Putamen (tissue), 1 donor: ENCODE data around the gene CTBS.
"Not testable (repeated sequence)": the region's sequence is repeated elsewhere in the genome, so short reads cannot be mapped to it uniquely, and the experiment has no call there.

Source experiments
- DNase-seq: peaks from one replicate; pipeline ENCODE4 v3.0.0-alpha.2; 2016; ENCODE audit warnings: low spot score

Gene CTBS, protein sequence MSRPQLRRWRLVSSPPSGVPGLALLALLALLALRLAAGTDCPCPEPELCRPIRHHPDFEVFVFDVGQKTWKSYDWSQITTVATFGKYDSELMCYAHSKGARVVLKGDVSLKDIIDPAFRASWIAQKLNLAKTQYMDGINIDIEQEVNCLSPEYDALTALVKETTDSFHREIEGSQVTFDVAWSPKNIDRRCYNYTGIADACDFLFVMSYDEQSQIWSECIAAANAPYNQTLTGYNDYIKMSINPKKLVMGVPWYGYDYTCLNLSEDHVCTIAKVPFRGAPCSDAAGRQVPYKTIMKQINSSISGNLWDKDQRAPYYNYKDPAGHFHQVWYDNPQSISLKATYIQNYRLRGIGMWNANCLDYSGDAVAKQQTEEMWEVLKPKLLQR

DNA sequence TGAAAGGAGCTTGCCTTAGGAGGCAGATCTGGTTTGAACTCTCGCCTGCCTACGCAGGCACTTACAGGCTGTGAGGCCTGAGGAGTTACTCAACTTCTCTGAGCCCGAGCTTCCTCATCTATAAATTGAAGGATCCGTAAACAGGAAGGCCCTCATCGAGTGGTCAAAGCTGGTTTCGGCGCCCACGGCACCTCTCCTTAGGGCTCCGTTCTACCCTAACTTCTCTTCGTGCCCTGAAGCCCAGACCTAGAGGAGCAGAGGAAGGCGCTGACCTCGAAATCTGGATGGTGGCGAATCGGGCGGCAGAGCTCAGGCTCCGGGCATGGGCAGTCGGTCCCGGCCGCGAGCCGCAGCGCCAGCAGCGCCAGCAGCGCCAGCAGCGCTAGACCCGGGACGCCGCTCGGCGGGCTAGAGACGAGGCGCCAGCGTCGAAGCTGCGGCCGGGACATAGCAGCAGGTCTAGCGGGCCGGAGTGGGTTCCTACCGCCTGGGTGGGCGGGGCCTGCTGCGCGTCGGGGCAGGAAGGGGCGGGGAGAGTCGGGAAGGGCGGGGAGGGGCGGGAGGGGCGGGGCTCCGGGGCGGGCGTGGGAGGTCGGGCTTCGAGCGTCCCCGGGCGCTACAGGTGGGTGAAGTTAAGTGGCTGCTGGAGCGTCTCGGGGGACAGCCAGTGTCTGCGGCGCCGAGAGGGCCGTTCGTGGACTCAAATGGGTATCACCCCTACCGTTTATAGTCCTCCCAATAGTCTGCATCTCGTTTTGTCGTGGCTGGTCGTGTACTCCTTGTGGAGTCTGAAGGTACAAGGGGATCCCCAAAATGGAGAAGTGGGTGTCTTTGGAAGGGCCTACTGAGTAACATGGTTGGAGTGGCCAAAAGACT is at the start of gene CTBS:
Gene CTBS (minus strand): TSS at position 474 of the 876 bp plus-strand sequence. CDS start 25 bp downstream, at position 449.
- peak; percentile 85 for DNase-seq

DNA sequence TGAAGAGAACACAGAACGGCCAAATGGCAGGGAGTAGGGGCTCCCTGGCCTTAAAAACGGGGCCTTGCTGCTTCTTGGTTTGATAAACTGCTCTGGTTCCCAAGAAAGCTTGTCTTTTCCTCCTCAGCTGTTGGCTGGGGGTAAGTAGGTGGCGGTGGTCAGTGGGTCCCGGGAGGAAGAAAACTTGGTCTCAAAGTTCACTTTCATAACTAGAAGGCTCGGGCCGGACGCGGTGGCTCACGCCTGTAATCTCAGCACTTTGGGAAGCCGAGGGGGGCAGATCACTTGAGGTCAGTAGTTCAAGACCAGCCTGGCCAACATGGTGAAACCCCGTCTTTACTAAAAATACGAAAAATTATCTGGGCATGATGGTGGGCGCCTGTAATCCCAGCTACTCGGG is 47.3 kb upstream of the CTBS start:
- DNase-seq: no peak

DNA sequence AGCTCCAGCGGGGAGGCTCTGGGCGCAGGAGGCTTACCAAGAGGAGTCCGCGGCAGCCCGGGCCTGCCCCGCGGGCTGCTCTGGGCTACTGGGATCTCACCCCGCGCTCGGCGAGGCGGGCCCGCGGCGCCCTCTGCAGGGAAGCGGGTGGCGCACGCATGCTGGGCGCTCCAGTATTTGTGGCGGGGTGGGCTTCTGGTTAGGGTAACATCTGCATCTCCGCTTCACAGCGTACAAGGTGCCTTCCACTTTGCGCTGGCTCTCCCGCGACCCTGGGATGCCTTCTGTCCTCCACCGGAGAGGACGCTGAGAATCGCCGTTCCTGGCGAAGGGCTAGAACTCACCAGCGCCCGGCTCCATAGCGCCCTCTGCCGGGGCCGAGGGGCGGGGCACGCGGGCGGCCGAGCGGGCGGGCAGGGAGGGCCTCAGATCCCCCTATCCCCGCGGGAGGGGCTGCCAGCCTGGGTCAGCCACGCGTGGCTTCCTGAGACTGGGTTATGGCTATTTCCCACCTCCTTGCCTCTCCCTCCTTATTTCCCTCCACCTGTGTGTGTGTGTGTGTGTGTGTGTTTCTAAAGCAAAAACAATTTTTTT is 46.6 kb upstream of the CTBS start:
- DNase-seq: peak; percentile 67

- peak; percentile 56 for DNase-seq
These were observed 45.3 kb upstream of the CTBS start for GRCh38 chr1:84619383-84620102.

- no peak for DNase-seq
These were observed 43.1 kb upstream of the CTBS start for GRCh38 chr1:84617349-84617748.

- no peak for DNase-seq
These were observed 41.5 kb upstream of the CTBS start for GRCh38 chr1:84615790-84616189.

- no peak for DNase-seq
These were observed 39.6 kb upstream of the CTBS start for GRCh38 chr1:84613887-84614286.

GRCh38 chr1:84613026-84613425 is 38.8 kb upstream of the CTBS start:
- DNase-seq: no peak

GRCh38 chr1:84611796-84612195 is 37.6 kb upstream of the CTBS start:
- no peak for DNase-seq

DNA sequence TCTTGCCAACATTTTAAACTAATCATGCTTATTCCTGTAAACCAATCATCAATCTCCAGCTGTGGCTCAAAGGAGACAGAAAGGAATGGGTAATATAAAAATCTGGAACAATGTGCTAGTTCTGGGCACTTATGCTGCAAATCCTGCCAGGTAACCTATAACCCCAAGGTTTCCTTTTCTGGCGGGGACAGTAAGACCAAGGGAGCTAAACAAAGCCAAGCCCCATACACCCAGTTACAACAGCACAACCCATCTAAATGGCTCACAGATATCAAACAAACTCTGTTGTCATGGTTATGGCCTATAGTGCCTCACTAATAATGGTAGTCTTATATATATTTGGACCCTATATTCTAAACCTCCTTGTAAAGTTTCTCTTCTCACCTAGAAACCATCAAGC is 36.9 kb upstream of the CTBS start:
- no peak for DNase-seq

GRCh38 chr1:84606977-84607376 is 32.7 kb upstream of the CTBS start:
- DNase-seq: no peak

DNA sequence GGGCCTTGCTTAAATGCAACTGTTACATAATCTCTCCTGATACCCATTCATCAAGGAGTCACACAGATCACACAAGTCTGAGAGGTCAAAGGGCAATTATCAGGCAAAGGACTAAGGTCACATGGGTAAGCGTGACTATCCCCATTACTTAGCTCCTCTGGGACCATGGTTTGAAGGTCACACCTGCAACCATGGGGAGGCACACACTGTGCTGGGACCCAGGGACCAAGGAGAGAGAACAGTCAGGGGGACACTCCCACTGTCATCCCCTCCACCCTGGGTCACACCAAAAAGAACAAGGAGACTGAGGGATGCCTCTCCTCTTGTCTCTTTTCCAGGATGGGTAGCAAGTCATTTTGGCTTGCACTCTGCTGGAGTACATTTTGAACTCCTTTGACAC is 30.9 kb upstream of the CTBS start:
- no peak for DNase-seq

DNA sequence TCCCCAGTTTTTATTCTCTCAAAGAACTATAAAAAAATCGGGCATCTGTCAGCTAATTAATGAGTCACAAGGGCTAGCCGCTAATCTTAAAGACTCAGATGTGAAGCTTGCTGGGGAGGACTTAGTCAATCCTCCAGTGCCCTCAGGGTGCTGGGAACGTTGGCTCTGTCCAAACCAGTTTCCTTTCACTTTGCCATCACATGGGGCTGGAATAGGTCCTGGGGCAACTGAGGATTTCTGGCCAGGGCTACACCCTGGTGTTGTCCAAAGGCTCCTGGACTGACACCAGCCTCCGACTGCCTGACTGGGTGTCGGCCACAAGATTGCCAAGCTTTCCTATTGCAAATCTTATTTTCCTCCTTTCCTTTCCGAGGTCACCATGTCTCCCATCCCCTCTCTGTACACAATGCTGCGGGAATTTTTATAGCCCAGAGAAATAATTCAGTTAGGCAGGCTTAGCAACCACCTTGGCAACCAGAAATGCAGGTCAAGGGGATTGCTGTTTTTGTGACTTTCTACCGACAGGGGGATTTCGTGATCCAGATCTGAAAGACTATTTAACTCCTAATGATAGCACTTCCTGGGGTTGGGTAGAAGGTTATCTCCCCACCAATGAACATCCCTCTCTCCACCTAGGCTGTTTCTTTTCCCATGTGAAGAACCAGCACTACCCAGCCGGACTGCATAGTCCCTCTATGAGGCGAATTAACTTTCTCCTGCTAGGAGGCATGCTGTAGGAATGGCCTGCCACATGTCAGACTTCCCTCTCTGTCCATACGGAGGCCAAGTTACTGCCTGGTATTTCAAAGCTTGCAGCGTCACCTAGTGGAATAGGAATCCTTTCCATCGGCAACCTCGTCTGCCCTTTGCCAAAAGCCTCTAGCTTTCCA is 29.9 kb upstream of the CTBS start:
- no peak for DNase-seq

- DNase-seq: no peak
These were observed 29.0 kb upstream of the CTBS start for GRCh38 chr1:84603223-84603622.

GRCh38 chr1:84600796-84601195 is 26.6 kb upstream of the CTBS start:
- DNase-seq: no peak

- peak; percentile 77 for DNase-seq
These were observed 24.9 kb upstream of the CTBS start for GRCh38 chr1:84598846-84599741.

DNA sequence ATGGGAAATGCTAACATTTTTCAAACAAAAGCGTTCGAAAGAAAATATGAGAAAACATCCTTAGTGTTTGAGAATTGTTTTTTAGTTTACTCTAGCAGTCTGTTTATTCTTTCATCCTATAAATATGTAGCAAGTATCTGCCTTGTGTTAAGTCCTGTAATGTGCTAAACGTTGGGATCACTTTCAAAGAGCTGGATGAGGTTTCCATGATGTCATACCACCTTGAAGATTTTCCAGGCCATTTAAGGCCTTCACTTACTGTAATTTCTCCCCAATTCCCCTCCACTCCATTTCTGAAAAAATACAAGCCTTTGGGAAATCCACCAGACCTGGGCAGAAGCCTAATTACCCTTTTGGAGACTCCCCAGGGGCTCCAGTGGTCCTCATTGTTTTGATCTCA is 24.2 kb upstream of the CTBS start:
- no peak for DNase-seq

DNA sequence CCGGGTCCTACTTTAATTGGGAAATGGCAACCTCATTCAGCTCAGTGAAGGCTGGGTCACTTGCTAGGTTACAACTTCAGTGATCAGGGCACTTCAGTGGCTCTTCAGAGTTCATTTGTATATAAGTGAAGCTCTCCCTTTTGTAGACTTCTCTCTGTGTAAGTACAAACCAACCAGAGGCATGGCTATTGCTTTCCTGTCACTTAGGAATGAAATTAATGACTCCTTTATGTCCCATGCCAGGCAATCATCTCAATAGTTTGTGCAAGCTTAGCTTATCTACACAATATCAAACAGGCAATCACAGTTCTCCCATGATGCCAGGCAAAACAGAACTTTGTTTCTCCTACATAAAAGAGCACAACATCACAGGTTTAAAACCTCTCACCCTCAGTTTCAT is 22.8 kb upstream of the CTBS start:
- DNase-seq: no peak

GRCh38 chr1:84594959-84595358 is 20.7 kb upstream of the CTBS start:
- not testable (repeated sequence) for DNase-seq

DNA sequence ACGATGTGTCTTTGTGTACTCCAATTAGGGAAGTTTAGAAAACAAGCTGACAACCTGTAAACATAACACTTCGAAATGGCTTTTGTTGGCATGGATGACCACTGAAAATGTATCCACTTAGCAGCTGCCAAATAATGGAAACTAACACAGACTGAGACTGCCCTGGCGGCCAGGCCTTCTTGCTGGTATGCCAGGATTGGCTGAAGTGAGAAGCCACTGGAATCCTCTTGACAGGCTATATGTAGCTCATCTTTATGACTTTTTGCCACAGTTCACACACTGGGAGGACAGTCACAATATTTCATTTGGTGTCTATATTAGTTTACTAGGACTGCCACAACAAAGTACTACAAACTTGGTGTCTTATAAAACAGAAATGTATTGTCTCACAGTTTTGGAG is 12.9 kb upstream of the CTBS start:
- DNase-seq: no peak
